Measurements from ENCODE around the gene PFDN6.

The PFDN6 gene

DNA sequence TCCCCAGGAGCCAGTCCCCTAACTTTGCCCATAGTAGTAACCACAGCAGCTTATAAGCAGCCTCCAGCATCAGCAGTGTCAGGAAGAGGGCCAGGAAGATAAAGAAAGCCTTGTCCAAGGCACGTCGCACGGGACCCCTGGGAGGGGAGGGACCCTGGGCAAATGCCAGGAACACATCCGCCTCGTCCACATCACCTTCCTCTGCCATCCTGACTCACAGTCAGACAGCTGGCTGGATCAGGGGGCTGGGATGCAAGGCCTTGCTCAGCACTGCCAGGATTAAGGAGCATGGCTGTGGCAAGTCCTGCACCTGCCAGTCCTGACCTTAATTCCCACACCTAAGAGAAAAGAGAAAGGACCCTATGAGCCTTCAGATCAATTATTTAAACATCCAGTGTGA, 39.7 kb downstream of the PFDN6 start:
- Histone ChIP-seq H3K9ac (ENCODE audit: low read length) (no peak overlapping the region), H3K9me3 (ENCODE audit: control insufficient read depth, low read depth, low read length) (no peaks in the 10 kb centered on the region), H3K27me3 (ENCODE audit: control insufficient read depth, insufficient read depth, low read length) (no peaks in the 10 kb centered on the region), H3K36me3 (ENCODE audit: control insufficient read depth, low read depth, low read length) (no peaks in the 10 kb centered on the region), H3K27ac (ENCODE audit: low read length) (no peak overlapping the region), H3K4me3 (ENCODE audit: low read length) (no peak overlapping the region), H3K4me1 (ENCODE audit: control insufficient read depth, low read depth, low read length) (peaks cover 2% of the 10 kb centered on the region)

GRCh38 chr6:33330736-33331135, 41.3 kb downstream of the PFDN6 start:
- no peak overlapping the region for H3K4me3 ChIP-seq (ENCODE audit: low read length)
- H3K27ac ChIP-seq (ENCODE audit: low read length), result no peak overlapping the region
- H3K27me3 ChIP-seq (ENCODE audit: control insufficient read depth, insufficient read depth, low read length), result no peaks in the 10 kb centered on the region
- H3K36me3 ChIP-seq (ENCODE audit: control insufficient read depth, low read depth, low read length), result no peaks in the 10 kb centered on the region
- no peak overlapping the region for H3K9ac ChIP-seq (ENCODE audit: low read length)
- H3K4me1 ChIP-seq (ENCODE audit: control insufficient read depth, low read depth, low read length), result no peaks in the 10 kb centered on the region
- no peaks in the 10 kb centered on the region for H3K9me3 ChIP-seq (ENCODE audit: control insufficient read depth, low read depth, low read length)

DNA sequence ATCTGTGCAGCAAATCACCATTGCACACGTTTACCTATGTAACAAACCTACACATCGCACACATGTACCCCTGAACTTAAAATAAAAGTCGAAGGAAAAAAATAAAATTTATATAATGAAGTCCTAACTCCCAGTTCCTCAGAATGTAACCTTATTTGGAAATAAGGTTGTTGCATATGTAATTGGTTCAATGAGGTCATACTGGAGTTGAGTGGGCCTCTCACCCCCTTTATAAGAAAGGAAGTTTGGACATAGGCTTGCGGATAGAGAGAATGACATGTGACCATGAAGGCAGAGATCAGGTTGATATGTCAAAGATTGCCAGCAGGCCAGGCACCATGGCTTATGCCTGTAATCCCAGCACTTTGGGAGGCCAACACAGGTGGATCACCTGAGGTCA, 44.3 kb downstream of the PFDN6 start:
- Histone ChIP-seq H3K4me1 (ENCODE audit: control insufficient read depth, low read depth, low read length) (no peaks in the 10 kb centered on the region), H3K27ac (ENCODE audit: low read length) (no peak overlapping the region), H3K9ac (ENCODE audit: low read length) (no peak overlapping the region), H3K9me3 (ENCODE audit: control insufficient read depth, low read depth, low read length) (no peaks in the 10 kb centered on the region), H3K27me3 (ENCODE audit: control insufficient read depth, insufficient read depth, low read length) (no peaks in the 10 kb centered on the region), H3K36me3 (ENCODE audit: control insufficient read depth, low read depth, low read length) (no peaks in the 10 kb centered on the region), H3K4me3 (ENCODE audit: low read length) (no peak overlapping the region)

GRCh38 chr6:33335916-33336315, 46.5 kb downstream of the PFDN6 start:
- no peak overlapping the region for H3K9ac ChIP-seq (ENCODE audit: low read length)
- H3K27me3 ChIP-seq (ENCODE audit: control insufficient read depth, insufficient read depth, low read length), result no peaks in the 10 kb centered on the region
- H3K27ac ChIP-seq (ENCODE audit: low read length), result no peak overlapping the region

GRCh38 chr6:33336495-33336894, 47.1 kb downstream of the PFDN6 start:
- Histone ChIP-seq H3K9me3 (ENCODE audit: control insufficient read depth, low read depth, low read length) (no peaks in the 10 kb centered on the region), H3K27ac (ENCODE audit: low read length) (no peak overlapping the region), H3K9ac (ENCODE audit: low read length) (no peak overlapping the region), H3K27me3 (ENCODE audit: control insufficient read depth, insufficient read depth, low read length) (no peaks in the 10 kb centered on the region), H3K36me3 (ENCODE audit: control insufficient read depth, low read depth, low read length) (no peaks in the 10 kb centered on the region), H3K4me1 (ENCODE audit: control insufficient read depth, low read depth, low read length) (no peaks in the 10 kb centered on the region), H3K4me3 (ENCODE audit: low read length) (no peak overlapping the region)

More at GRCh38 chr6:33335916-33336315, 46.5 kb downstream of the PFDN6 start:
- Histone ChIP-seq H3K4me3 (ENCODE audit: low read length) (no peak overlapping the region), H3K9me3 (ENCODE audit: control insufficient read depth, low read depth, low read length) (no peaks in the 10 kb centered on the region), H3K4me1 (ENCODE audit: control insufficient read depth, low read depth, low read length) (no peaks in the 10 kb centered on the region), H3K36me3 (ENCODE audit: control insufficient read depth, low read depth, low read length) (no peaks in the 10 kb centered on the region)

DNA sequence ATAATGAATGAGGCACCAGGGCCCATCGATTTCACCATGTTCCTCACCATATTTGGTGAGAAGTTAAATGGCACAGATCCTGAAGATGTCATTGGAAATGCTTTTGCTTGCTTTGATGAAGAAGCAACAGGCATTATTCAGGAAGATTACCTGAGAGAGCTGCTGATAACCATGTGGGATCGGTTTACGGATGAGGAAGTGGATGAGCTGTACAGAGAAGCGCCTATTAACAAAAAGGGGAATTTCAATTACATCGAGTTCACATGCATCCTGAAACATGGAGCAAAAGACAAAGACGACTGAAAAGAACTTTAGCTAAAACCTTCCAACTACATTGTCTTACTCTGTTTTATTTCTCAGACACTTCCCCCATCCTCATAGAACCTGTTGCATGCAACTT, 49.8 kb downstream of the PFDN6 start:
- H3K36me3 ChIP-seq (ENCODE audit: control insufficient read depth, low read depth, low read length), result no peaks in the 10 kb centered on the region
- H3K4me1 ChIP-seq (ENCODE audit: control insufficient read depth, low read depth, low read length), result no peaks in the 10 kb centered on the region
- no peaks in the 10 kb centered on the region for H3K27me3 ChIP-seq (ENCODE audit: control insufficient read depth, insufficient read depth, low read length)
- H3K4me3 ChIP-seq (ENCODE audit: low read length), result no peak overlapping the region
- no peaks in the 10 kb centered on the region for H3K9me3 ChIP-seq (ENCODE audit: control insufficient read depth, low read depth, low read length)
- no peak overlapping the region for H3K27ac ChIP-seq (ENCODE audit: low read length)
- no peak overlapping the region for H3K9ac ChIP-seq (ENCODE audit: low read length)

Measured in iPS-18a (cell line).